Choroid plexus epithelial cell (primary cell): ENCODE data around the gene SYMPK.
A peak's percentile ranks its signal among the peaks of the same experiment; 100 is the strongest.
"Not testable (repeated sequence)": the region's sequence is repeated elsewhere in the genome, so short reads cannot be mapped to it uniquely, and the experiment has no call there.

Source experiments
- DNase-seq: peaks from one replicate; pipeline ENCODE4 v3.0.0-alpha.2; 2010; ENCODE audit warnings: low read depth
- H3K4me3 ChIP-seq: 2 replicates; pipeline ENCODE4 v1.5.1; 2011; ENCODE audit warnings: low read depth, mild to moderate bottlenecking, control low read depth, low read length, moderate library complexity
- CTCF ChIP-seq: conservative IDR thresholded peaks from 2 replicates; pipeline ENCODE4 v1.5.1; 2011; ENCODE audit warnings: low read depth, mild to moderate bottlenecking, control low read depth, inconsistent platforms, low read length, moderate library complexity

SYMPK gene

GRCh38 chr19:45800070-45800553, 62.8 kb downstream of the SYMPK start:
- no peak for TF ChIP-seq CTCF
- H3K4me3 ChIP-seq, result no peak overlapping the region
- DNase-seq, result peak; percentile 49

GRCh38 chr19:45799541-45799940, 63.4 kb downstream of the SYMPK start:
- H3K4me3 ChIP-seq, DNase-seq: not testable (repeated sequence)

- H3K4me3 ChIP-seq, result no peak overlapping the region
- peak; percentile 73 for DNase-seq
- peak; percentile 82 for TF ChIP-seq CTCF
Observed at GRCh38 chr19:45798995-45799517, 63.9 kb downstream of the SYMPK start.

- H3K4me3 ChIP-seq, result no peak overlapping the region
- TF ChIP-seq CTCF, result no peak
- no peak for DNase-seq
Observed at GRCh38 chr19:45794627-45795026, 68.3 kb downstream of the SYMPK start.

GRCh38 chr19:45793876-45794275, 69.1 kb downstream of the SYMPK start:
- no peak for DNase-seq
- H3K4me3 ChIP-seq, result no peak overlapping the region
- no peak for TF ChIP-seq CTCF

- DNase-seq, result no peak
- TF ChIP-seq CTCF, result no peak
- no peak overlapping the region for H3K4me3 ChIP-seq
Observed at GRCh38 chr19:45793178-45793564, 69.8 kb downstream of the SYMPK start.

GRCh38 chr19:45792470-45793177, 70.3 kb downstream of the SYMPK start, which contains the start of gene DMWD:
TSS of gene DMWD (minus strand) at chr19:45792845. CDS start at chr19:45792756, 89 bp downstream.
- peak; percentile 99 for DNase-seq
- TF ChIP-seq CTCF, result no peak

More at GRCh38 chr19:45792470-45793177, 70.3 kb downstream of the SYMPK start, which contains the start of gene DMWD:
- peak within 1 kb of the TSS; percentile 79 for H3K4me3 ChIP-seq
